Cardiac muscle cell (in vitro differentiated cells and primary cell): ENCODE results near the gene PLLP. TPM values are rescaled to one million over a fixed set of nuclear protein-coding genes. Genes with fewer than 3 reads are reported as not detected.

ENCODE experiments used
- DNase-seq, 2 donors: peaks; one replicate each; pipeline versions ENCODE4 v3.0.0 to v3.0.0-alpha.2; 2010 to 2017; ENCODE audit warnings: low read depth in 1 of 2, low spot score in 1 of 2
- H3K27ac ChIP-seq: fragments of 200-600 bp; sonication (generic); 2 replicates; pipeline ENCODE4 v1.5.1; 2016
- H3K27me3 ChIP-seq: fragments of 200-600 bp; sonication (generic); 2 replicates; pipeline ENCODE4 v1.6.0; 2016; ENCODE audit warnings: control low read depth
- H3K36me3 ChIP-seq: fragments of 200-600 bp; sonication (generic); 2 replicates; pipeline ENCODE4 v1.5.1; 2016; ENCODE audit warnings: control low read depth
- H3K4me1 ChIP-seq: fragments of 200-600 bp; sonication (generic); 2 replicates; pipeline ENCODE4 v1.8.1; 2017; ENCODE audit warnings: low read depth, mild to moderate bottlenecking, mixed run types
- H3K4me3 ChIP-seq: fragments of 200-600 bp; sonication (generic); 2 replicates; pipeline ENCODE4 v1.5.1; 2016; ENCODE audit warnings: mild to moderate bottlenecking
- H3K9me3 ChIP-seq: fragments of 200-600 bp; sonication (generic); 2 replicates; pipeline ENCODE4 v1.5.1; 2017; ENCODE audit warnings: low read depth, mild to moderate bottlenecking, control low read depth
- polyA plus RNA-seq: library from polyadenylated mRNA; unstranded; fragments of >200 nt; fragmentation: Nextera tagmentation; extraction: Ambion mirVana; gene quantifications from 2 replicates; pipeline ENCODE4 v1.2.1, GENCODE V29; 2016
- total RNA-seq: library from RNA; depleted of rRNA; stranded (reverse); fragments of >200 nt; gene quantifications from 2 replicates; pipeline ENCODE4 v1.2.3, GENCODE V29; 2016
- TF ChIP-seq, protein P1 (sequence below): IDR thresholded peaks from 2 replicates; pipeline ENCODE4 v1.5.1; 2012; ENCODE audit warnings: low read depth, mild to moderate bottlenecking, low read length

PLLP gene
- total and polyA plus RNA-seq, 2 experiments from 2014 or later, result 6.4 to 14.2 TPM

- H3K9me3 ChIP-seq, result no peaks in the 10 kb centered on the region
- no peaks in the 10 kb centered on the region for H3K4me1 ChIP-seq
- TF ChIP-seq, protein P1, sequence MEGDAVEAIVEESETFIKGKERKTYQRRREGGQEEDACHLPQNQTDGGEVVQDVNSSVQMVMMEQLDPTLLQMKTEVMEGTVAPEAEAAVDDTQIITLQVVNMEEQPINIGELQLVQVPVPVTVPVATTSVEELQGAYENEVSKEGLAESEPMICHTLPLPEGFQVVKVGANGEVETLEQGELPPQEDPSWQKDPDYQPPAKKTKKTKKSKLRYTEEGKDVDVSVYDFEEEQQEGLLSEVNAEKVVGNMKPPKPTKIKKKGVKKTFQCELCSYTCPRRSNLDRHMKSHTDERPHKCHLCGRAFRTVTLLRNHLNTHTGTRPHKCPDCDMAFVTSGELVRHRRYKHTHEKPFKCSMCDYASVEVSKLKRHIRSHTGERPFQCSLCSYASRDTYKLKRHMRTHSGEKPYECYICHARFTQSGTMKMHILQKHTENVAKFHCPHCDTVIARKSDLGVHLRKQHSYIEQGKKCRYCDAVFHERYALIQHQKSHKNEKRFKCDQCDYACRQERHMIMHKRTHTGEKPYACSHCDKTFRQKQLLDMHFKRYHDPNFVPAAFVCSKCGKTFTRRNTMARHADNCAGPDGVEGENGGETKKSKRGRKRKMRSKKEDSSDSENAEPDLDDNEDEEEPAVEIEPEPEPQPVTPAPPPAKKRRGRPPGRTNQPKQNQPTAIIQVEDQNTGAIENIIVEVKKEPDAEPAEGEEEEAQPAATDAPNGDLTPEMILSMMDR, result no peak
- DNase-seq, result no peak
- no peaks in the 10 kb centered on the region for H3K27me3 ChIP-seq
- H3K36me3 ChIP-seq, result no peaks in the 10 kb centered on the region
- peak overlapping the region; percentile 3 for H3K4me3 ChIP-seq
- no peak overlapping the region for H3K27ac ChIP-seq
Observed at GRCh38 chr16:57301126-57301817, 16.8 kb upstream of the PLLP start.

- peak; percentile 99 to 100 for DNase-seq
- peak overlapping the region; percentile 53 for H3K4me3 ChIP-seq
- no peaks in the 10 kb centered on the region for H3K4me1 ChIP-seq
- TF ChIP-seq, protein P1, result peak; percentile 93
- no peaks in the 10 kb centered on the region for H3K27me3 ChIP-seq
- H3K9me3 ChIP-seq, result no peaks in the 10 kb centered on the region
- H3K36me3 ChIP-seq, result no peaks in the 10 kb centered on the region
- peak overlapping the region; percentile 78 for H3K27ac ChIP-seq
Observed at GRCh38 chr16:57300387-57301125, 16.1 kb upstream of the PLLP start.

- Histone ChIP-seq H3K4me3 (peak overlapping the region; percentile 53), H3K27me3 (no peaks in the 10 kb centered on the region), H3K9me3 (no peaks in the 10 kb centered on the region), H3K36me3 (no peaks in the 10 kb centered on the region), H3K27ac (peak overlapping the region; percentile 78), H3K4me1 (no peaks in the 10 kb centered on the region)
- TF ChIP-seq, protein P1, result no peak
- peak; percentile 87 to 95 for DNase-seq
Observed at GRCh38 chr16:57299719-57300386, 15.4 kb upstream of the PLLP start.

- no peaks in the 10 kb centered on the region for H3K36me3 ChIP-seq
- peak overlapping the region; percentile 78 for H3K27ac ChIP-seq
- H3K4me1 ChIP-seq, result no peaks in the 10 kb centered on the region
- no peak for DNase-seq
- TF ChIP-seq, protein P1, result peak; percentile 19
- no peaks in the 10 kb centered on the region for H3K27me3 ChIP-seq
- H3K9me3 ChIP-seq, result no peaks in the 10 kb centered on the region
- H3K4me3 ChIP-seq, result peak overlapping the region; percentile 53
Observed at GRCh38 chr16:57299009-57299718, 14.7 kb upstream of the PLLP start.

DNA sequence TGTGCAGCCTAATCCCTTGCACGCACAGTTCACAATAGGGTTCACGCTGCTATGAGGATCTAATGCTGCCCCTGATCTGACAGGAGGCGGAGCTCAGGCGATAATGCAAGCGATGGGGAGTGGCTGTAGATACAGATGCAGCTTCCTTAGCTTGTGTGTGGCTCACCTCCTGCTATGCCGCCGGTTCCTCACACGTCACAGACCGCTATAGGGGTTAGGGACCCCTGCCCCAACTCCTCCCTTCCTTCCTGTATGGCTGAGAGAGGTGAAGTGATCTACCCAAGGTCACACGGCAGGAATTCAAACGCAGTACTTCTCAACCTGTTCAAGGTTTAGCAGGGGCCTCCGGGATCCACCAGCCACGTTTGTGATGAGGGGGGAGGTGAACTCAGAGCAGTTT lies 13.4 kb upstream of the PLLP start:
- Histone ChIP-seq H3K36me3 (no peaks in the 10 kb centered on the region), H3K9me3 (no peaks in the 10 kb centered on the region), H3K4me3 (no peak overlapping the region), H3K27ac (no peak overlapping the region), H3K27me3 (no peaks in the 10 kb centered on the region), H3K4me1 (no peaks in the 10 kb centered on the region)
- no peak for DNase-seq
- TF ChIP-seq, protein P1, result no peak
